ENCODE data around the gene SLC19A1.

The SLC19A1 gene

DNA sequence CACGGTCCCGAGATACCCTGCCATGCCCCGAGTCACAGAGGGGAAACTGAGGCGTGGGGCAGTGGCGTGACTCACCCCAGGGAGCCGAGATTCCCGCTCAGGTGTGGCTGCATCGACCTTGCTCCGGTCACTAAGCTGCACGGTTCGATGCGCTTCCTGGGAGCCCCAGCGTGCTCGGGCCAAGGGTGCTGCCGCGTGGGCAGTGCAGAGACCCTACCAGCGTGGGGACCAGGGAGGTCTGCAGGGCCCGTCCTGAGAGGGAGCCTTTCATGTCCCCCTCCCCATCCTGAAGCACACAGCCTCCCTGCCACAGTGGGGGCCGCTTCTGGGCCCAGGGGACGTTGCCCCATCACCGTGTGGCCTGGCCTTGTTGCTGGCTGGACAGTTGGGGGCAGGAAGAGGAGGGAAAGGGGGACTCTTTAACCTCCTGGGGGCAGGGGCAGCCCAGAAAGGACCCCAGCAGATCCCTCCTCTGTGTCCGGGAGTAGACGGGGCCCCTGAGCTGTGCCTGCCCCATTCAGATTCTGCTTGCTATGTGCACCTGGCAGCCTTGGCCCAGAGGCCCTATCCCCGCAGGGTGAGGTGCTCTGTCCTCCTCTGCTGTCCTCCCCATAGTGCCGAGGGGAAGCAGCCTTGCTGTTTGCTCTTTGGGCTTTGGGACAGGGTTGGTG, 84.9 kb downstream of the SLC19A1 start:
- TF ChIP-seq, protein P1, sequence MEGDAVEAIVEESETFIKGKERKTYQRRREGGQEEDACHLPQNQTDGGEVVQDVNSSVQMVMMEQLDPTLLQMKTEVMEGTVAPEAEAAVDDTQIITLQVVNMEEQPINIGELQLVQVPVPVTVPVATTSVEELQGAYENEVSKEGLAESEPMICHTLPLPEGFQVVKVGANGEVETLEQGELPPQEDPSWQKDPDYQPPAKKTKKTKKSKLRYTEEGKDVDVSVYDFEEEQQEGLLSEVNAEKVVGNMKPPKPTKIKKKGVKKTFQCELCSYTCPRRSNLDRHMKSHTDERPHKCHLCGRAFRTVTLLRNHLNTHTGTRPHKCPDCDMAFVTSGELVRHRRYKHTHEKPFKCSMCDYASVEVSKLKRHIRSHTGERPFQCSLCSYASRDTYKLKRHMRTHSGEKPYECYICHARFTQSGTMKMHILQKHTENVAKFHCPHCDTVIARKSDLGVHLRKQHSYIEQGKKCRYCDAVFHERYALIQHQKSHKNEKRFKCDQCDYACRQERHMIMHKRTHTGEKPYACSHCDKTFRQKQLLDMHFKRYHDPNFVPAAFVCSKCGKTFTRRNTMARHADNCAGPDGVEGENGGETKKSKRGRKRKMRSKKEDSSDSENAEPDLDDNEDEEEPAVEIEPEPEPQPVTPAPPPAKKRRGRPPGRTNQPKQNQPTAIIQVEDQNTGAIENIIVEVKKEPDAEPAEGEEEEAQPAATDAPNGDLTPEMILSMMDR (conservative IDR thresholded peaks at IDR 0.05; ENCODE audit: control insufficient read depth, insufficient read depth, low read depth, low read length): no peak
- no peak overlapping the region for H3K4me3 ChIP-seq (ENCODE audit: control insufficient read depth, low read depth, low read length)
- DNase-seq (ENCODE audit: low read depth): no peak

GRCh38 chr21:45456584-45457160, 85.6 kb downstream of the SLC19A1 start:
- no peak for DNase-seq (ENCODE audit: low read depth)
- TF ChIP-seq, protein P1 (conservative IDR thresholded peaks at IDR 0.05; ENCODE audit: control insufficient read depth, insufficient read depth, low read depth, low read length): no peak
- H3K4me3 ChIP-seq (ENCODE audit: control insufficient read depth, low read depth, low read length): no peak overlapping the region

- no peak for DNase-seq (ENCODE audit: low read depth)
- peak overlapping the region; percentile 13 for H3K4me3 ChIP-seq (ENCODE audit: control insufficient read depth, low read depth, low read length)
- TF ChIP-seq, protein P1 (conservative IDR thresholded peaks at IDR 0.05; ENCODE audit: control insufficient read depth, insufficient read depth, low read depth, low read length): no peak
Observed at GRCh38 chr21:45455674-45456583, 86.3 kb downstream of the SLC19A1 start.

GRCh38 chr21:45454926-45455673, 87.1 kb downstream of the SLC19A1 start:
- peak; percentile 42 for DNase-seq (ENCODE audit: low read depth)
- TF ChIP-seq, protein P1 (conservative IDR thresholded peaks at IDR 0.05; ENCODE audit: control insufficient read depth, insufficient read depth, low read depth, low read length): no peak
- peak overlapping the region; percentile 13 for H3K4me3 ChIP-seq (ENCODE audit: control insufficient read depth, low read depth, low read length)

DNA sequence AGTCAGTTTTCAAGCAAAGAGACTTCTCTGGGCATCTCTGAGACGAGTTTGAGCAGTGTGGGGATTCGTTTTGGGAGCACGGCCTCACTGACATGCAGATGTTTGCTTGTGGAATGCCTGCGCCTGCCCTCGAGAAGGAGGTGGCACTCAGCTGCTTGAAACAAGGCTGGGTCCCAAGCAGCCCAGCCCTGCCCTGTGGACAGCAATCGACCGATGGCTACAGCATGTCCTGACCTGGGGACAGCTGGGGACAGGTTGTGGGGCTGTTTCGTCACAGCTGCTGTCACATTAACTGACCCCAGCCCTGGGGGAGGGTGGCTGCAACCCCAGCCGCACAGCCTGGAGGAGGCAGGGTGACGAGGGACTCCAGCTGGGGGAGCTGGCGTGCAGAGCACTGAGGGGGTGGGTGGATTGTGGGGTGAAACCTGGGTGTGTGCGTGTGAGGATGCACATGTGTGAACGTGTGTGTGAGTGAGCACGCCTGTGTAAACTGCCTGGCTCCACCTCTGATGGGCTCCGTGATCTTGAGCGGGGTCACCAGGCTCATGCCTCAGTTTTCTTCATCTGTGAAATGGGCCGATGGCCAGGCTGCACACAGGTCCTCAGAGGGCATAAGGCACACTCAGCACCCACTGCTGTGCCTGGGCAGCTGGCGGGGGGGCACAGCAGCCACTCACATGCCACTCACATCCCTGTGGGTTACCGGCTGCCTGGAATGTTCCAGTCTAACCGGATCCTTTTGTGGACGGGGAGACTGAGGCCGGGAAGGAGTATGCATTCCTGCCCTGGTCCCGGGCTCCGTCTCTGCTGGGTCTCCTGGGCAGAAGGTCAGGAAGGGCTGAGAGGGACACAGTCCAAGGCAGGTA, 87.9 kb downstream of the SLC19A1 start:
- TF ChIP-seq, protein P1 (conservative IDR thresholded peaks at IDR 0.05; ENCODE audit: control insufficient read depth, insufficient read depth, low read depth, low read length): no peak
- H3K4me3 ChIP-seq (ENCODE audit: control insufficient read depth, low read depth, low read length): no peak overlapping the region
- no peak for DNase-seq (ENCODE audit: low read depth)

Data from fibroblast of mammary gland (primary cell).